ENCODE data around the gene SLC23A3.

SLC23A3 gene

DNA sequence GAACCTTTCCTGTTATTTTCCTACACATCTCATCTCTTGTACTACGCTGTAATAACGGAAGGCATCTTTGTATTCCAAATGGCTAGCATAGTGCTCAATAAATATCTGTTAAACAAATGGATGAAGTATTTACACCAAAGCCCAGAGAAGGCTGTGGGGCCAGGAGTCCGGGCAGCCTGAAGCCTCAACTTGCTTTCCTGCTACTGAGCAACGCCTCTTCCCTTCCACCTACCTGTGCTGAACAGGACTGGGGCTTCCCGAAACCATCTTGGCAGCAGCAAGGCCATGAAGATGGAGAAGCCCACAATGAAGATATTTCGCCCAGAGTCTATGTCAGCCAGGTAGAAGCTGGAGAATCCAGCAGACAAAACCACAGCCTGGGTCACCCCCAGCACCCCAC, 6.7 kb downstream of the SLC23A3 start:
- Histone ChIP-seq H2AFZ (ENCODE audit: low read depth, low read length, severe bottlenecking) (no peak overlapping the region), H3K4me3 (ENCODE audit: insufficient read depth, low read length, poor library complexity, severe bottlenecking) (no peak overlapping the region), H3F3A (ENCODE audit: insufficient read depth) (peaks cover 3% of the 10 kb centered on the region; the same call in 1 of the 2 replicates), H3K4me2 (ENCODE audit: low read depth, low read length, poor library complexity, severe bottlenecking) (no peak overlapping the region), H3K9me3 (ENCODE audit: insufficient read depth, low read length) (no peaks in the 10 kb centered on the region), H4K20me1 (ENCODE audit: low read depth, low read length) (no peaks in the 10 kb centered on the region), H3K36me3 (ENCODE audit: low read length) (no peaks in the 10 kb centered on the region), H3K9ac (ENCODE audit: low read length) (no peak overlapping the region), H3K9me2 (replicated peaks; ENCODE audit: insufficient read depth, low read length) (no peaks in the 10 kb centered on the region), H3K79me2 (ENCODE audit: insufficient read depth, low read length) (no peaks in the 10 kb centered on the region), H3K27ac (ENCODE audit: low read depth, low read length) (no peak overlapping the region), H3K27me3 (ENCODE audit: low read length) (no peaks in the 10 kb centered on the region)
- no peak for TF ChIP-seq EZH2phosphoT487 (conservative IDR thresholded peaks at IDR 0.05; ENCODE audit: low read length)
- TF ChIP-seq, protein P1, sequence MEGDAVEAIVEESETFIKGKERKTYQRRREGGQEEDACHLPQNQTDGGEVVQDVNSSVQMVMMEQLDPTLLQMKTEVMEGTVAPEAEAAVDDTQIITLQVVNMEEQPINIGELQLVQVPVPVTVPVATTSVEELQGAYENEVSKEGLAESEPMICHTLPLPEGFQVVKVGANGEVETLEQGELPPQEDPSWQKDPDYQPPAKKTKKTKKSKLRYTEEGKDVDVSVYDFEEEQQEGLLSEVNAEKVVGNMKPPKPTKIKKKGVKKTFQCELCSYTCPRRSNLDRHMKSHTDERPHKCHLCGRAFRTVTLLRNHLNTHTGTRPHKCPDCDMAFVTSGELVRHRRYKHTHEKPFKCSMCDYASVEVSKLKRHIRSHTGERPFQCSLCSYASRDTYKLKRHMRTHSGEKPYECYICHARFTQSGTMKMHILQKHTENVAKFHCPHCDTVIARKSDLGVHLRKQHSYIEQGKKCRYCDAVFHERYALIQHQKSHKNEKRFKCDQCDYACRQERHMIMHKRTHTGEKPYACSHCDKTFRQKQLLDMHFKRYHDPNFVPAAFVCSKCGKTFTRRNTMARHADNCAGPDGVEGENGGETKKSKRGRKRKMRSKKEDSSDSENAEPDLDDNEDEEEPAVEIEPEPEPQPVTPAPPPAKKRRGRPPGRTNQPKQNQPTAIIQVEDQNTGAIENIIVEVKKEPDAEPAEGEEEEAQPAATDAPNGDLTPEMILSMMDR (IDR thresholded peaks at IDR 0.05; ENCODE audit: insufficient read depth, low read length, poor library complexity, severe bottlenecking) = no peak

DNA sequence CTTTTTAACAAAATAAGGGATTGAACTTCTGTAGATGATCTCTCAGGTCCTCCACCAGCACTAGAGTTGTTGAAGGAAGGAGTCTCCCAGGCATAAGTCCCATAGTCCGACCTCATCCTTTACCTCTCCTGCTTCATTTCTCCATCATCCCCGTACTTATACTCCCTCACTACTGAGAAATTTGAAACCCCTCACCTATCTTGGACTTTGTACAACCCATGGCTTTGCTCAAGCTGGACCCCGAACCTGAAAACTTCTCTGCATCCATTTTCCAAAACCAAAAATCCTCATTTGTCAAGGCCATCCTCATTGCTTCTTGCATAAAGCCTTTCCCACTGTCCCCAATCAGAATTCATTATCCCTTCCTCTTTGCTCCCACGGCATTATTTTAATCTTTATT, 8.7 kb downstream of the SLC23A3 start:
- H3K9me3 ChIP-seq (ENCODE audit: insufficient read depth, low read length) = no peaks in the 10 kb centered on the region
- H3K9me2 ChIP-seq (replicated peaks; ENCODE audit: insufficient read depth, low read length) = no peaks in the 10 kb centered on the region
- peak overlapping the region; percentile 80 for H2AFZ ChIP-seq (ENCODE audit: low read depth, low read length, severe bottlenecking)
- H3K9ac ChIP-seq (ENCODE audit: low read length) = peak overlapping the region; percentile 68
- peak overlapping the region; percentile 69 for H3K4me2 ChIP-seq (ENCODE audit: low read depth, low read length, poor library complexity, severe bottlenecking)
- peak overlapping the region; percentile 66 for H3K4me3 ChIP-seq (ENCODE audit: insufficient read depth, low read length, poor library complexity, severe bottlenecking)
- no peaks in the 10 kb centered on the region for H3K27me3 ChIP-seq (ENCODE audit: low read length)
- no peaks in the 10 kb centered on the region for H3K79me2 ChIP-seq (ENCODE audit: insufficient read depth, low read length)
- H4K20me1 ChIP-seq (ENCODE audit: low read depth, low read length) = no peaks in the 10 kb centered on the region
- TF ChIP-seq, protein P1 (IDR thresholded peaks at IDR 0.05; ENCODE audit: insufficient read depth, low read length, poor library complexity, severe bottlenecking) = no peak
- TF ChIP-seq EZH2phosphoT487 (conservative IDR thresholded peaks at IDR 0.05; ENCODE audit: low read length) = no peak
- no peaks in the 10 kb centered on the region for H3K36me3 ChIP-seq (ENCODE audit: low read length)
- H3F3A ChIP-seq (ENCODE audit: insufficient read depth) = peaks cover 3% of the 10 kb centered on the region; the same call in 1 of the 2 replicates
- H3K27ac ChIP-seq (ENCODE audit: low read depth, low read length) = no peak overlapping the region

DNA sequence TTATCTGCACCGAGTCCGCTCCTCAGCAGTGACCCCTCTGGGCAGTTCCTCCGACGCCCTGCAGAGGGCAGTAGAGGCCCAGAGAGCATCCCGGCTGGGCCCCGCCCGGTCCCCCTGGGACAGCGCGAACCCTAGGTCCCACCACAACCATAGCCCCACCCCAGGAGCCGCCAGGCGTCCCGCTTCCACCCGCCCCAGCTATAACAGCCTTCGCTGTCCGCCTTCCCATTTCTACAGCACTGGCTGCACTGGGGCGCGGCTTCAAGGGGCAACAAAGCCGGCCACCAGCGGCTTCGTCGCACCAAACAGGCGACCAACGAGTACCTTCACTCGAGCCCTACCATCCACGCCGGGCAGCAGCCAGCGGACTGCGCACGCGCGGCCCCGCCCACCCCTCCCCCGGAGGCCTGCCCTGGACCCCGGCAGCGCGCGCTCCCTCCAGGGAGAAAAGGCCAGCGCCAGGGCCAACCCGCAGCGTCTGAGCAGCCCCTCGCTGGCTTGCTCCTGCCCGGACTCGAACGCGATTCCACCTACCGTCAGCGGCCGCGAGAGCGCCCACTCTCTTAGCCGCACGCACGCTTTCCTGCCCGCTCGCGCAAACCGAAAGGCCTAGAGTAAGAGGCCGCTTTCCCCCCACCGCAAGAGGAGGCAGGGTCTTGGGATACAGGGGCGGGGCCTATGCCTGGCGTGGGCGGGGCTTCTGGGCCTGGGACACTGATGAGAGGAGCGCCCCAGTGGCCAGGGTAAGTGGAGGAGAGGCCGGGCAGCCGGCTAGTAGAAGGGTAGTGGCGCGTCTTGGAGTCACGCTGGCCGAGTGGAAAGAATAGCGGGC, 9.4 kb downstream of the SLC23A3 start, which contains the start of gene NHEJ1:
NHEJ1 (minus strand) TSS at position 630 of the 832 bp plus-strand sequence. CDS start 2,453 bp downstream, outside the sequence.
- peak within 1 kb of the TSS; percentile 66 for H3K4me3 ChIP-seq (ENCODE audit: insufficient read depth, low read length, poor library complexity, severe bottlenecking)
- no peaks in the 10 kb centered on the region for H3K27me3 ChIP-seq (ENCODE audit: low read length)
- no peaks in the 10 kb centered on the region for H4K20me1 ChIP-seq (ENCODE audit: low read depth, low read length)
- no peaks in the 10 kb centered on the region for H3K9me3 ChIP-seq (ENCODE audit: insufficient read depth, low read length)
- H3K9ac ChIP-seq (ENCODE audit: low read length) = peak within 1 kb of the TSS; percentile 68
- no peaks in the 10 kb centered on the region for H3K9me2 ChIP-seq (replicated peaks; ENCODE audit: insufficient read depth, low read length)
- TF ChIP-seq EZH2phosphoT487 (conservative IDR thresholded peaks at IDR 0.05; ENCODE audit: low read length) = no peak
- TF ChIP-seq, protein P1 (IDR thresholded peaks at IDR 0.05; ENCODE audit: insufficient read depth, low read length, poor library complexity, severe bottlenecking) = peak; percentile 92
- peak within 1 kb of the TSS; percentile 80 for H2AFZ ChIP-seq (ENCODE audit: low read depth, low read length, severe bottlenecking)
- no peaks in the 10 kb centered on the region for H3K79me2 ChIP-seq (ENCODE audit: insufficient read depth, low read length)
- H3F3A ChIP-seq (ENCODE audit: insufficient read depth) = peaks cover 3% of the 10 kb centered on the region; the same call in 1 of the 2 replicates
- peak within 1 kb of the TSS; percentile 69 for H3K4me2 ChIP-seq (ENCODE audit: low read depth, low read length, poor library complexity, severe bottlenecking)
- H3K27ac ChIP-seq (ENCODE audit: low read depth, low read length) = peak within 1 kb of the TSS; percentile 76
- no peaks in the 10 kb centered on the region for H3K36me3 ChIP-seq (ENCODE audit: low read length)

All from SU-DHL-6 (cell line).